DOHH2 (cell line): ENCODE results near the gene COPS3.

Source experiments
- CTCF ChIP-seq: fragments of 200-600 bp; sonication (generic); IDR thresholded peaks from one replicate; pipeline ENCODE4 v1.5.1; 2014; ENCODE audit warnings: antibody characterized with exemption, mild to moderate bottlenecking, low read depth, low read length; ENCODE audit not compliant: poor library complexity, severe bottlenecking
- EZH2phosphoT487 ChIP-seq: fragments of 200-600 bp; sonication (generic); IDR thresholded peaks from 2 replicates; pipeline ENCODE4 v1.6.1; 2017; ENCODE audit warnings: borderline replicate concordance, mild to moderate bottlenecking, antibody characterized with exemption, low read length, moderate library complexity, mixed read lengths

DNA sequence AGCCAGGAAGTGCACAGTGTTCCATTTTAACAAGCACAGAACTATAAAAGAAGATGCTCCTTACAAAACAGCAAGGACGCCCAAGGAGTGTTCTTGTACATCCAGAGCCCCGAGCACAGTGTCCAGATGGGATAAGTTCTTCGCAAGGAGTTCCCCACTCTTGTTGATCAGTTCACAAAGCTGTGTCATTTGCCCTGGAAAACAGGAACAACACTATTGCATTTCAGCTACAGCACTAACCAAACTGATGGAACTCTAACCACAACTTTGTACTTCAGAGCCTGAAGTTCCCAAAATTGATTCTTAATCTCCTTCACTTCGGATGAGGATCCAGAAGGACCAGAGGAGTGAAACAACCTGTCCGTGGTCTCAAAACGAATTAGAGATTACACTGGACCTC lies 5.1 kb downstream of the COPS3 start:
- TF ChIP-seq CTCF (no peak), EZH2phosphoT487 (no peak)
